Stimulated activated CD8-positive, alpha-beta memory T cell treated with anti-CD3 and anti-CD28 coated beads, Interleukin-15, amount 100 ng/mL, for 24 hours (primary cell): ENCODE results near the gene KLHDC8A.

Experiments
- DNase-seq: peaks from one replicate; pipeline ENCODE4 v3.0.0-alpha.2; 2020; ENCODE audit warnings: low read depth

KLHDC8A gene

DNA sequence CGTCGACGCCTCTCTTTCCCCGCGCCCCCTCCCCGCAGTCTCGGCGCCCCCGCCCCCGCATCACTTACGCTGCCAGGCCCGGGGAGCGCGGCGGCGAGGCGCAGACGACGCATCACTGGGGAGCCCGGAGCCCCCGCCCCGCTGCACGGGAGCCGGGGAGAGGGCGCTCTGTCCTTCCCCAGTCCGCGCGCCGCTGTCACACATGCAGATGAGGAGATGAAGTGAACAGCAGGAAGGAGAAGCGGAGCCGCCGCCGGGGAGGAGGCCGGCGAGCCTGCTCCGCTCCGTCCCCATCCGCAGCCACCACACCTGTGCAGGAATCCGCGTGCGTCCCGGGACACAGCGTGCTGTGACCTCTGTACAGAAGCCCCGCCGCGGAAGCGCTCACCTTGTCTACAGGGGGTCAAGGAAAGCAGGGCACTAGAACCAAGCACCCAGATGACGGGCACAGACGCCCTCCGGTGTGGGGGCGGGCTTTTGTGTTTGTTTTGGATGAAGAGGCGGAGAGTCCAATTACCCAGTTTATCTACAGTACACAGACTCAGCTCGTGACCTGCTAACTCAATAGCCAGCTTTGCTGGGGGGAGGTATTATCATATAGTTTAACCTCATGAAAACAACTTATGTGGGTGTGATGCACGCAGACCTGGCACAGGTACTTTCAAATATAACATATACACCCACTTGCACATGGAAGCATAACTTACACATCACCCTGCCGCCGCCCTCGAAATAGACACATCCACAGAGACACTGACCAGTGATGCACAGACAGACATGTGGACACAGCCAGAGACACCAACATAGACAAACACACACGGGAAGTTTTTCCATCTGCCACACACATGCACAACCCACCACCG lies 12.4 kb downstream of the KLHDC8A start:
- DNase-seq: no peak

DNA sequence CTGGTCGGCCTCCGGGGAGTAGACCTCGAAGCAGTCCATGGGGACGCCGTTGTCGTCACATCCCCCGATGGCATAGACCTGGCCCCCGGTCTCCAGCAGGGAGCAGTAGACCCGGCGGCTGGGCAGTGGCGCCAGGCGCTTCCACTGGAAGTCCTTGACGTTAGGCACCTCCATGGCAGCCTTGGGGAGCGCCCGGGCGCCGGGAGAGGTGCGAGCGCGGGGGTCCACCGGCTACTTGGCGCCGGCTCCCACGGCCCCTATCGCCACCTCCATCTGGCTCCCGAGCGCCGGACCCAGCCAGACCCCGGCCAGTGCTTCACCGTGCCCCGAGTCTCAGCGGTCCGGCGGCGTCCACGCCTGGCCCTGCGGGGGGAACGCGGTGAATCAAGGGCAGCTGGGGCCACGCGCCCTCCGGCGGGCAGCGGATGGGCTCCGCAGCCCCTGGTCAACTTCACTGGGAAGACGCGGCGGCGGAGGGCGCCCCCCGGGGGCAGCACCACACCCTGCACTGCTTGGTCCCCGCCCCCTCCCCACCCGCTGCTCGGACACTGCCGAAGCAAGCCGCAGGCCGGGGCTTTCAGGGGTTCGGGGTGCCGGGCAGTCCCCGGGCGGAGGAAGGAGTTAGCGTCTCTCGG lies 13.2 kb downstream of the KLHDC8A start:
- no peak for DNase-seq

DNA sequence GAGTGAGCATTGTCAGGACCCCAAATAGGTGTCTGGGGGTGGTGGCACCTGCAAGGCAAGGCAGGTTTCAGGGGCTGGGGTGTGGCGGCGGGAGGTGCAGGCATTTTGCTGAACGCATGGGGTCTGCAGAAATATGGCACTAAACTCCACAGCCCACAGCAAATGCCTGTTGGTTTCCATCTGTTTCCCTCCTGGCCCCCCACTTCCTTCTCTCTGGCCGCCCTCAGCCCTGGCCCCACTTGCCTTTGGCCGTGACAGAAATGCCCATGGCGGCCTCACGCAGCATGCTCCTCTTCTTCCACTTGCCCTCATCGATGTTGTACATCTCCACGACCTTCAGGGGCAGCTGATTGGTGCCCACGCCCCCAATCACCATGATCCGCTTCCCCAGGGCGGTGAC lies 13.7 kb downstream of the KLHDC8A start:
- no peak for DNase-seq

DNA sequence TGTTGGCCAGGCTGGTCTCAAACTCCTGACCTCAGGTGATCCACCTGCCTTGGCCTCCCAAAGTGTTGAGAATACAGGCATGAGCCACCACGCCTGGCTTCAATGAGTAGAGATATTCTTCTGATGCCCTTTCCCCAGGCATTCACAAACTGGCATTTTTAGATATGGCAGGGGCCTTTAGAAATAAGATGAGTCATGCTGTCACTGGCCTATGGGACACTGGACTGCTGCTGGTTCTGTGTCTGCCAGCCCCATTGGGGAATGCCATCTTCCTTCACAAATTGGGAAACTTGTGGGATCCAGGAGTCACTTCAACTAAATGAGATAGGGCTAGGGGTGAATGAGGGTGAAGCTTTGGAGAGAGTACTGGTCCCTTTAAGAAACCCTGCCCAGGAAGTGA lies 16.0 kb downstream of the KLHDC8A start:
- DNase-seq: no peak

DNA sequence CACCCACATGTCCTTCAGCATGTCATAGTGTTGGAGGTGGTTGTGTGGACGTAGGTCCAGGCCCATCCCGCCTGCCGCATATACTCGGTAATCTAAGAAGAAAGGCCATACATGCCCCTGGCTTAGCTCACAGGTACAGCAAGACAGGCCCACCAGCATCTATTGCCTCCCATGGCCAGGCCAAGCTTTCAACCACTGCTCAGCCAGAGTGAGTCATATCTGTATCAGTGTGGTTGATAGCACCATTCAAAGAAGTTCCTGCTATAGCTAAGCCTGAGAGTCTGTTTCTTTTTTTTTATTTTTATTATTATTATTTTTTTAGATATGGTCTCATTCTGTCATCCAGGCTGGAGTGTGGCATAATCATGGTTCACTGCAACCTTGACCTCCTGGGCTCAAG lies 17.0 kb downstream of the KLHDC8A start:
- no peak for DNase-seq

DNA sequence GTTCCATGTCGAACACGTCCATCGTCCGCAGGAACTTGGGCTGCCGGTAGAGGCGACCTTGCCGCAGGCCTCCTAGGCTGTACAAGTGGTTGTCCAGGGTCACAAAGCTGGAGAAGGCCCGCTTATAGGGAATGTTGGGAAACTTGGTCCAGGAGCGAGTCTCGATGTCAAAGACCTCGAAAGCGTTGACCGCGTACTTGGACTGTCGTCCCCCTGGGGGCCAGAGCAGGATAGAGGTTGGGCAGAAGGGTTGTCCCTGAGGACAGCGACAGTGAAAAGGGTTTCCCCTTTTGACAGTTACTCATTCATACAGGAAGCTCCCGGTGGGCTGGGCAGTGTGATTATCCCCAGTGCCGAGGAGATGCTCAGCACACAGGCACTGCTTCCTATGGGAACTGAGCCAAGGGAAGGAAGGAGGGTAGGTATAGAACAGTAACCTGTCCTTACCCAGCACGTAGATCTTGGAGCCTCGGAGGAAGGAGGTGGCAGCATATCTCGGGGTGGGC lies 17.5 kb downstream of the KLHDC8A start:
- DNase-seq: no peak

DNA sequence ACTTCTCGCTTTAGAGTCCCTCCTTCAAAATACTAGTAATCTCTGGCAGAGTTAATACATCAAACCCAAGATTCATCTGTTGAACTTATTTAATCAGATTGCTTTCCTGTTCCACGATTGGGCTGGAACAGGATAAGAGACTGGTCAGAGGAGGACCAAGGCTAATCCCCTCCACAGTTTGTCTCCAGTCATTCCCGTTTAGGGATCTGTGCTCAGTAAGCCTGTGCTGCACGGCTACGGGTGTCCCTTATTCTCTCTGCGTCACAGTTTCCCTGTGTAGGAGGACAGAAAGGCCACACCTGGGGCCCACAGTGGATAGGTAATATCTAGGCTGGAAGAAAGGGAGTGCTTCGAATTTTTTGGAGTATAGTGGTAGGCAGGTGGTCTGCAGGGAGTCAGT lies 18.7 kb downstream of the KLHDC8A start:
- DNase-seq: no peak

DNA sequence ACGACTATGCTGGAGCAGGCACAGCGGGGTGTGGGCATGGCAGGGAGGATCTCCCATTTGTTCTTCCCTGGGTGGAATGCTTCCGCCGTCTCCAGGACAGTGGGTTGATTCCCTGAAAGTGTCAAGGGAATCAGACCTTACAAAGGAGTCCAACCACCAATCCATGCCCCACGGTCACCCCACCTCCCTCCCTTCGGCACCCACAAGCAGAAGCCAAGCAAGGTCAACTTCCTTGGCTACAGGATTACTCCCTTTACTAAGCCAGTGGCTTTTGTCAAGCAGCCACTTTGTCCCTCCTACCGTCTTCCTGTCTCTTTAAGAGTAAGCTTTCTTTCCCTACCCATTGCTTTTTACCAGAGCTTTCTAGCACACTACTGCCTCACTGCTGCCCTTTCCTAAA lies 19.2 kb downstream of the KLHDC8A start:
- no peak for DNase-seq

DNA sequence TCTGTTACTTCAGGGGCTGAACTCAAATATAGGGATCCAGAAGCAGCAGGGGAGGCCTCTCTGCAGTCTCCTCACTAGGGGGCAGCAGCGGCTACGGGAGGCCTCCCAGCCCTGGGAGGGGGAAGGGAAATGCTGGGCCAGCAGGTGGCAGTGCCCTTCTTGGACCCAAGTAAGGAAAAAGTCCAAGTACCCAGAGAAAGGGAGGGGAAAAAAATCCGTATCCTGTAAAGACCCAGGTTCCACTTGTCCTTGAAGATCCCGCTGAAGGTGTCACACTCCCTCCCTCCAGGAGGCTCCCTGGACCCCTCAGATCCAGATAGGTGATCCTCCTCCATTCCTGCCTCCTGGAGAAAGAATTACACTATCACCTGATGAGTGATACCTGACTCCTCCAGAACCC lies 21.0 kb downstream of the KLHDC8A start:
- DNase-seq: peak; percentile 45

DNA sequence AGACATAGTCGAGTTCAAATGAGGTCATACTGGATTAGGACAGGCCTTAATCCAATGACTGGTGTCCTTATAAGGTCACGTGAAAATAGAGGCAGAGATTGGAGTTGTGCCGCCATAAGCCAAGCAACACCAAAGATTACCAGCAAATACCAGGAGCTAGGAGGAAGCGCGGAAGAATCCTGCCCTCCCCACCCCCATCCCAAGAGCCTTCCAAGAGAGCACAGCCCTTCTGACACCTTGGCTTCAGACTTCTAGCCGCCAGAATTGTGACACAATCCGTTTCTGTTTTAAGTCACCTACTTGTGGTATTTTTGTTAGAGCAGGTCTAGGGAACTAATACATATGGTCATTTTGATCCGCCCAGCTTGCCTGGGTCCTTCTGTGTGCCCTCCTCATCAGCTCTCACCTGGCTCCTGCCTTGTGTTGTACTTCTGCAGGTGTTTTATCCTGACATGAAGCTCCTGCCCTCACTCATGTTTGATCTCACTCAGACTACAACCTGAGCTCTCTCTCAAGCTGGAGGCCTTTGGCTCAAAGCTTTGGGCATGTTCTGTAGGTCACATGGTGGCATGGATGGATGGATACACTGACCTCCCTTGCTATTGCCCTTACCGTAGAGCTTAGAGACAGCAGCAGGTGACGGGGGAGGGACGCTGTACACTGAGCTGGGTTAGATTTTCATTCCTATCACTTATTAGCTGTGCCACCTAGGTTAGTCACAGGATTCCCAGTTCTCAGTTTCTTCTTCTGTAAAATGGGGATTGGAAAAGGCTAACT lies 24.5 kb downstream of the KLHDC8A start:
- DNase-seq: no peak

DNA sequence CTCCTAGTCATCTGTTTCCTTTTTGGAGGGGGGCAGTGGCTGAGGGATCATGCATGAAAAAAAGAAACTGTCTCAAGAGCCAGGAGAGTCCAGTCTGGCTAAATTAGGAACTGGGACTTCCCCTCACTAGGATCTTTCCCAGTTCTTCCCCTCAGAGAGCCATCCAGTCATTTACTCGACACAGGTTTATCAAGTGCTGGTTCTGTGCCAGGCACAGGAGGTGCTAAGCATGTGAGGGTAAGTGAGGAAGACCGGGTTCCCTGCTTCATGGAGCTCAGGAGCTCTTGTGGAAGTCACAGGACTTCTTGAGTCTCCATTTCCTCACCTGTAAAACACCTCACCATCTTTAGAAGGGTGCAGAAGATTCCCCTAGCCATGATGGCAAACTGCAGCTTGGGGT lies 26.6 kb downstream of the KLHDC8A start:
- no peak for DNase-seq

DNA sequence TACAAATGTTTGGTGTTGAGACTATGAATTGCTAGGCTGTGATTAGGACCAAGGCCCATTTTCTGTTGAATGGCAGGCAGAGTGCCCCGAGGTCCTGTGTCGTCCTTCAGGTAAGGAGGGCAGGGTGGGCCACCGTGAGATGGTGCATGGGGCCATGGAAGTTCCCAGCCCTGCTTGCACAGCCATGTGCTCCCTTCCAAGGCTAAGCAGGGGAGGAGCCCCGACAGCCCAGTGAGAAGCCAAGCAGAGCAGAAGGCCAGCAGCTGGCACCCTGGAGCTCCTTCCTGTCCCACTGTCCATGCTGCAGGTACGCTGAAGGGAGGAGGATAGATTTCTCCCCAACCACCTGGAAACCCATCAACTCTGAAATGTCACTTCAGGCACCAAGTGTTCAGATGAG lies 27.0 kb downstream of the KLHDC8A start:
- no peak for DNase-seq

DNA sequence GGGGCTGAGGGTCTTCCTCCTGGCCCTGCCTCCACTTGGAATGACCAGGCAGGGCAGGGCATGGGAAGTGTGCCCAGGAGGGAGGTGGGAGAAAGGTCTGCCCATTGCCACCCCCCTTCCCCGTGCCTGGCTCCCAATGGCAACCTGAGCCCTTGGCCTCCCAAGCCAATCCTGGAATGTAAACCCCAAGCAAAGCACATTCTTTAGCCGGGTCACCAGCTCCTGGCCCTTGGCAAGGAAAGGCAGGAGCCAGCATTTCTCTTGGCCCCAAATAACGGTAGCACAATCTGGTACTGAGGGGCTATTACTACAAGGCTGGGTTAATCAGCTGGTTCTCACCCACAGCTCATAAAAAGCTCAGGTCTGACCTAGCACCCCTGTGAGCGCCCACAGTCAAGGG lies 28.2 kb downstream of the KLHDC8A start:
- no peak for DNase-seq

DNA sequence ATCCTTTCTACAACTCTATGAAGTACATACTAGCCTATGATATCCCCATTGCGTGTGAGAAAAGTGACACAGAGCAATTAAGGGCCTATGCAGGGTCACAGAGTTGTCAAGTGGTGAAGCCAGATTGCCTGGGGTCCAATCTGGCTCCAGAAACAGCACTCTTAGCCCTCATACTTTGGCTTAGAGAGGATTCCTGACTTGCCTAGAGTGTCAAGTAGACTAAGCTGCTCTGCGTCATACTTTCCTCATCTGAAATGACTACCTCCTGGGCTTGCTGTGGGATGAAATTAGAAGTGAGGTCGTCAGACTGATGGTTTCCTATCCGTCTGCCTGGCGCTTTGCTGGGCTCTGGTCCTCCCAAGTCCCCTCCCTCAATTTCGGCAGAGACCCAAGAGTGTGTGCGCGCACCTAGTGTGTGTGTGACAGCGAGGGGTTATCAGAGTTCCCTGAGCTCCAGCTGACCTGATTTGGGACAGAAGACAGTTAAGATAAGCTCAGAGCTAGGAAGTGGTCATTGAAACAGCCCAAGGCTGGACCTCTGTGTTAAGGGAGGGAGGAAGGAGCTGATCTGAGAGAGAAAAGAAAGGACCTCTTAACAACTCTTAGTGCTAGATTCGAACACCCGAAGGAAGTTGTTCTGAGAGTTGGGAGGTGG lies 29.8 kb downstream of the KLHDC8A start:
- no peak for DNase-seq

DNA sequence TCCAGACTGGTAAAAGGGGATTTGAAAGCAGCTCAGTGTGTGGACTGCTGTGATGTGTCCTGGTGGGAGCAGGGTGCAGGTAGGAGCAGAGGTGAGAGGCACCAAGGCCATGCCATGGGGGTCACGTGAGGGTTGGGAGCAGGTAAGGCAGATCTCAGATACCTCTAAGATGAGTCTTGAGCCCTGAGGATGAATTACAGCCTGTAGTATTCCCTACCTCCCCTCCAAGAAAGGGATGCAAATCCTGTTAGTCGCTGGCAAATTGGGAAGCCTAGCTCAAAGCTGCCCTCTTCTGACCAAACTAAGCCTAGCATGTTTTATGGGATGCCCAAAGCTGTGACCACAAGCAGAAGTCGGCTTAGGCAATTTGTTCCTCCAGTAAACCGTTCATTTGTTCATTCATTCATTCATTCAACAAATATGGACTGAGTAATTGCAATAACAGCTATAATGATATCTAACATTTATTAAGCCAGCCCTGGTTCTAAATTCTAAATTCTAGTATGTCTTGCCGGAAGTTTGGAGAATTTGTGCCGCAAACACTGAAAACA lies 31.3 kb downstream of the KLHDC8A start:
- no peak for DNase-seq

DNA sequence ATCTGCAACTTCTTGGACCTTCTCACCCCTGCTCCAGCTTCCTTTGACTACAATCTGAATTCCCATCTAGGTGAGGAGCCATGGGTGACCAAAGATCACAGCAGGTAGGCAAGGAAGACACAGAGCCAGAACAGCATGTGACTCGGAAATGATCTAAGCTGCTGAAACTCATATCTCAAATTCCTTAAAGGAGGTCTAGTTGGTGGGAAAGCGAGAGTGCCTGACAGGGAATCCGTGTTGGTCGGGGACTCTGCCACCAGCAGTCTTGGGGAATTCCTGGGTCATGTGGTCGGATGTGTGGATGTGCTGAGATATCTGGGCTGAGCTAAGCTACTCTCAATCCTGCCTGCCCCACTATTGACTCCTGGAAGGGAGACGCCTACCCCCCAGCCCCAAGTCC lies 31.9 kb downstream of the KLHDC8A start:
- no peak for DNase-seq

DNA sequence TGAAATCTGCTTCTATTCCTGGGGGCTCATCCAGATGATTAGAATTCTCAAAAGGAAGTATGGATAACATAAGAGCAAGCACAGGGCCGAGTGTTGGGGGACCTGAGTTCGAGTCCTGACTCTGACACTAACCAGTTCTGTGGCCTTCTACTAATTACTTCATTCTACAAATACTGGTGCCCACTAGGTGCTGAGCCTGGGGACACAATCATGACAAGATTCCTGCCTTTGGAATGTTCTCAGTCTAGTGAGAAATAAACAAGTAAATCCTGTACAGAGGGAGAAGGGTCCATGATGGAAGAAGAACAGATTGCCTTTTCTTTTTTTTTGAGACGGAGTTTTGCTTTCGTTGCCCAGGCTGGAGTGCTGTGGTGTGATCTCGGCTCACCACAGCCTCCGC lies 32.9 kb downstream of the KLHDC8A start:
- no peak for DNase-seq

DNA sequence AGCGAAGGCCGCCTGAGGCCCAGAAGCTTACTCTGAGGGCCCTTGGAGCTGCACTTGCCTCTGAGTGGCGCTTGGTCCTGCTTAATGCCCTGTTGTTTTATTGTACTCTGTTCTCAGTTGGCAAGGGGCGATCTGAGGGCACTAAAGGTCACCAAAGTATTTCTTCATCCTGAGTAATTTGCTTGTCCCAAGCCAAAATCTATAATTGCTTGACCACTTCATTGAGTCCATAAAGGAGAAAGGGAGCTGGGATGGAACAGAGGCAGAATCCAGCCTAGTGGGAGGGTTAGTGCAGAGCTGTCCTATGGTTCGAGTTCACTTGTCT lies 34.8 kb downstream of the KLHDC8A start:
- DNase-seq: no peak

DNA sequence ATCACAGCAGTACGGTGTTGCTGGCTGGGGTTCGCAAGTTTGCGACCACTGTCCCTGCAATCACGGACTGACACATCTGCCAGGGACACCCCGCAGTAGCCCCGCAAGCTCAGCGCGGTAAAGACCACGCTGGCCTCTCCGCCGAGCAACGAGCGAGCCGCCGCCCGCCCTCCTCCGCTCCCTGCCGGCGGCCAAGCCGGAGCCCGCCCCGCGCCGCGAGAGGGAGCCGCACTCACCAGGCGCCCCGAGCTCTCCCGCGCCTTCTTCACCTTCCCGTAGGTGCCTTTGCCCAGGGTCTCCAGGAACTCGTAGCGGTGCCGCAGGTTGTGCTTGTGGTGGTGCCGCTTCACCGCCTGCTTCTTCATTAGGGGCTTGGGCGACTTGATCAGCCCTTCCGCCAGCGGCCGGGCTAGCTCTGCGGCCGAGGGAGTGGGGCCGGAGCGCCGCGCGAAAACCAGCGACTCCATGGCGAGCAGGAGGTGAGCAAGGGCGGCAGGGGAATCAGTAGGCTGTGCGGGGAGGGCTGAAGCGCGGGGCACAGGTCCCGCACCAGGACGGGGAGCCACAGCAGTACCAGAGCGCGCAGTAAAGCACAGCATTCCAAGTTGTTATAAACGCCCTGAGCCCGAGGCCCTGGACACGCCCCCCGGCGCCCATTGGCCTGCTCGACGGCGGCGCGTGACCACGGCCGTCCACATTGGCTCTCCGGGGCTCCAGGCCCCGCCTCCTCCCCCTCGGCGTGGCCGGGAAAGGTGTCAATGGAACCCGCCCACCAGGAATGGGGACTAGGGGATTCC lies 35.4 kb downstream of the KLHDC8A start, which contains the start of gene NUAK2:
Gene NUAK2 (minus strand): TSS at position 584 of the 797 bp plus-strand sequence. CDS start 117 bp downstream, at position 467.
- DNase-seq: peak; percentile 56

DNA sequence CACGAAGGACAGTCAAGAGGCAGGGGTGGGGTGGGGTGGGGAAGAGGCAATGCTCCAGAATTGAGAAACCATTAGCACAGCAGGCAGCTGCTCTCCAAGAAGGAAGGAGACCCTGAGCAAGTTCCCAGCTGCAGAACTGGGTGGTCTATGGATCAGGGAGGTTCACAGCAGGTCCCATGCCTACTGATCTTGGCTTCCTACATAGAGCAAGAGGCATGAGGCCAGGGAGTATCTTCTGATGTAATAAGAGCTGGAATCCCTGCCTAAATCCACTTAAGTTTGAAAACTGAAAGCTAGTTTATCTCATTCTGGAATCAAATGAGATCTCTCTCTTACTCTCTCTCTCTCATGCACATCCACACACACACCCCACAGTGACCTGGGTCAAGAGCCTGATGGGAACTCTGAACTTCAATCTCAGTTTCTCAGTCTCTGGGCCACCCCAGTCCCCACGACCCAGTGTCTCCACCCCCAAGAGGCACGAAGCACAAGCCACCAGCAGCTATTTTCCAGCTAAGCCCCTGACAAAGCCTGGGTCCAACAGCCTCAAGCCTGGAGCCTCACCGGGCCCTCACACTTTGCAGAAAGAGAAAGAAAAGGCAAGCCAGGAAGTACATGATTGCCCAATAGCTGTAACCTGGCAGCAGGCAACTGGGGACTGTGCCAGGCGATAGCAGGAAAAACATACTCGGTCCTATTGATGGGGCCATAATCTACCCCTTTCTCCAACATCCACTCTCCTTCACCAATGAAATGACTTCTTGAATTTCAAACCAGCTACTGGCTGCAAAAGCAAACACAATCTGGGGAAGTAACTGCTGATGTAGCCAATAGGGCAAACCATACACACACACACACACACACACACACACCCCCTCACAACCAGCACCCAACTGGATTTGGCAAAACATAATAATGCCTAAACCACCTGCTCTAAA lies 37.4 kb downstream of the KLHDC8A start:
- no peak for DNase-seq
